ENCODE data around the gene SPIB.
"Not testable (repeated sequence)": the region's sequence is repeated elsewhere in the genome, so short reads cannot be mapped to it uniquely, and the experiment has no call there.

The SPIB gene

GRCh38 chr19:50418176-50419021, at the start of gene SPIB:
TSS of gene SPIB (plus strand) at chr19:50418938. CDS start at chr19:50418963, 25 bp downstream.
- no peak for DNase-seq

GRCh38 chr19:50371914-50372475, 46.7 kb upstream of the SPIB start:
- no peak for DNase-seq

GRCh38 chr19:50376166-50377050, 42.3 kb upstream of the SPIB start, which contains the start of gene NR1H2:
TSS of gene NR1H2 (plus strand) at chr19:50376457. CDS start at chr19:50377606, 1,149 bp downstream.
- peak; percentile 98 to 99 for DNase-seq

- peak in 1 of 2 experiments; percentile 81 for DNase-seq
These were observed 41.7 kb upstream of the SPIB start for GRCh38 chr19:50377051-50377461.

- DNase-seq: no peak
These were observed 41.2 kb upstream of the SPIB start for GRCh38 chr19:50377517-50377916.

- no peak for DNase-seq
These were observed 40.4 kb upstream of the SPIB start for GRCh38 chr19:50378169-50378862.

- DNase-seq: no peak
These were observed 39.9 kb upstream of the SPIB start for GRCh38 chr19:50378863-50379236.

- DNase-seq: no peak
These were observed 39.1 kb upstream of the SPIB start for GRCh38 chr19:50379602-50380001.

- DNase-seq: no peak
These were observed 38.6 kb upstream of the SPIB start for GRCh38 chr19:50380137-50380536.

GRCh38 chr19:50380751-50381151, 38.0 kb upstream of the SPIB start:
- DNase-seq: no peak

- no peak for DNase-seq
These were observed 36.6 kb upstream of the SPIB start for GRCh38 chr19:50381881-50382729.

GRCh38 chr19:50383001-50383851, 35.5 kb upstream of the SPIB start:
- DNase-seq: no peak

- DNase-seq: peak; percentile 90 to 98
These were observed 34.7 kb upstream of the SPIB start, which contains the start of gene POLD1 for GRCh38 chr19:50383852-50384684. TSS of gene POLD1 (plus strand) at chr19:50384347. CDS start at chr19:50398852, 14,505 bp downstream.

- DNase-seq: no peak
These were observed 33.8 kb upstream of the SPIB start for GRCh38 chr19:50384685-50385535.

GRCh38 chr19:50387176-50387867, 31.4 kb upstream of the SPIB start:
- no peak for DNase-seq

- no peak for DNase-seq
These were observed 30.9 kb upstream of the SPIB start for GRCh38 chr19:50387868-50388245.

- DNase-seq: not testable (repeated sequence)
These were observed 28.4 kb upstream of the SPIB start for GRCh38 chr19:50390295-50390694.

- DNase-seq: not testable (repeated sequence)
These were observed 27.8 kb upstream of the SPIB start for GRCh38 chr19:50390952-50391351.

Data from NCI-H446 (cell line).